ENCODE results near the gene SMIM8. TPM values are rescaled to one million over a fixed set of nuclear protein-coding genes. Genes with fewer than 3 reads are reported as not detected.

The SMIM8 gene
- total and polyA plus RNA-seq, 12 donors = 6.1 to 13.8 (median 10.5) TPM

DNA sequence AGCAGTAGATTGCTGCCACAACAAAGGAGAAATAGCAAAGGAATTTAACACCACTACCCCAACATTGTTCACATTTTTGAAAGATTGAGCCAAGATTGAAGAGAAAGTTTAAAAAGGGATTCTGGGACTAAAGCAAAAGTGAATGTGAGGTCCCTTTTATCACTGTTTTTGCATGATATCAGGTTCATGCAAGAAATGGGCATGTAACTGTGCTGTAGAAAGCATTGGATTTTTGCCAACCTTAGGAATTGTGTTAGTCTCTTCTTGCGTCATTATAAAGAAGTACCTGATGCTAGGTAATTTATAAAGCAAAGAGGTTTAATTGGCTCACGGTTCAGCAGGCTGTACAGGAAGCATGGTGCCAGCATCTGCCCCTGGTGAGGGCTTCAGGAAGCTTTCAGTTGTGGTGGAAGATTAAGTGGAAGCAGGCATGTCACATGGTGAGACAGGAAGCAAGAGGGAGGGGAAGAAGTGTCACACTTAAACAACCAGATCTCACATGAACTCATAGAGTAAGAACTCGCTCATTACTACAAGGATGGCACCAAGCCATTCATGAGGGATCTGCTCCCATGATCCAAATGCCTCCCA, 11.3 kb downstream of the SMIM8 start:
- TF ChIP-seq, protein P1, sequence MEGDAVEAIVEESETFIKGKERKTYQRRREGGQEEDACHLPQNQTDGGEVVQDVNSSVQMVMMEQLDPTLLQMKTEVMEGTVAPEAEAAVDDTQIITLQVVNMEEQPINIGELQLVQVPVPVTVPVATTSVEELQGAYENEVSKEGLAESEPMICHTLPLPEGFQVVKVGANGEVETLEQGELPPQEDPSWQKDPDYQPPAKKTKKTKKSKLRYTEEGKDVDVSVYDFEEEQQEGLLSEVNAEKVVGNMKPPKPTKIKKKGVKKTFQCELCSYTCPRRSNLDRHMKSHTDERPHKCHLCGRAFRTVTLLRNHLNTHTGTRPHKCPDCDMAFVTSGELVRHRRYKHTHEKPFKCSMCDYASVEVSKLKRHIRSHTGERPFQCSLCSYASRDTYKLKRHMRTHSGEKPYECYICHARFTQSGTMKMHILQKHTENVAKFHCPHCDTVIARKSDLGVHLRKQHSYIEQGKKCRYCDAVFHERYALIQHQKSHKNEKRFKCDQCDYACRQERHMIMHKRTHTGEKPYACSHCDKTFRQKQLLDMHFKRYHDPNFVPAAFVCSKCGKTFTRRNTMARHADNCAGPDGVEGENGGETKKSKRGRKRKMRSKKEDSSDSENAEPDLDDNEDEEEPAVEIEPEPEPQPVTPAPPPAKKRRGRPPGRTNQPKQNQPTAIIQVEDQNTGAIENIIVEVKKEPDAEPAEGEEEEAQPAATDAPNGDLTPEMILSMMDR (IDR thresholded peaks at IDR 0.05) = no peak
- H3K9me3 ChIP-seq = no peaks in the 10 kb centered on the region
- H3K4me1 ChIP-seq = peaks cover 3 to 39% (median 26%) of the 10 kb centered on the region in 9 donors
- DNase-seq = peak in 1 of 2 donors; percentile 42
- H3K36me3 ChIP-seq = no peaks in the 10 kb centered on the region
- peak overlapping the region in 6 of 10 donors; percentile 26 to 69 (median 52) for H3K27ac ChIP-seq
- H3K27me3 ChIP-seq = no peaks in the 10 kb centered on the region
- 29 to 31% methylated on average over 3 of the region's 3 CpGs for WGBS, 2 donors
- peak in 7 of 8 donors; percentile 62 to 83 (median 77) for ATAC-seq
- intact Hi-C loops (cut with DNase I) = loop anchor here in 1 of 10 donors (10.0 kb wide), 1 partner anchor 179 kb away; the partner anchor contains the start of gene ZNF292
- peak overlapping the region in 2 of 10 donors; percentile 2 to 5 for H3K4me3 ChIP-seq

DNA sequence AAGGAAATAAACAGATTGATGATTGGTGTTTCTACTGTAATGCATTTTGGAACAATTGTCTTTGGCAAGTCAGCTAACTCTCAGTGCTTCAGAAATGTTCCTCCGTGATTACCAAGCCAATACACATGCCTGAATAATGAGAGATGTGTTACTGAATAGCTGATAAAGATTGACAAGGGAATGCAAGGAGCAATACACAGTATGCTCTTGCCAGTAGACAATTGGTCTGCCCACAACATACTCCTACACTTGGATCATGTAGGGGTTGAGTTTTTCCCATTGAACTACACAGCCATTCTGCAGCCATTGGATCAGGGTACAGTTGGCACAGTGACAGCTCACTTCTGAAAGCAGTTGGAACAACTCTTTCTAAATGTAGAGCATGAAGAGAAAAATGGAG, 12.3 kb downstream of the SMIM8 start:
- intact Hi-C loops (cut with DNase I) = loop anchor here in 1 of 10 donors (10.0 kb wide), 1 partner anchor 180 kb away; the partner anchor contains the start of gene ZNF292
- DNase-seq = no peak
- Histone ChIP-seq H3K9me3 (no peaks in the 10 kb centered on the region), H3K27me3 (no peaks in the 10 kb centered on the region), H3K4me1 (peaks cover 3 to 39% (median 26%) of the 10 kb centered on the region in 9 donors), H3K27ac (peak overlapping the region in 5 of 10 donors; percentile 26 to 69 (median 66)), H3K4me3 (peak overlapping the region in 1 of 10 donors; percentile 5), H3K36me3 (peaks cover 0 to 2% (median 0%) of the 10 kb centered on the region in 9 donors)
- TF ChIP-seq, protein P1 (IDR thresholded peaks at IDR 0.05) = no peak
- WGBS, 2 donors = 33 to 47% methylated on average over 1 of the region's 1 CpG
- ATAC-seq = peak; percentile 49 to 88 (median 82)

DNA sequence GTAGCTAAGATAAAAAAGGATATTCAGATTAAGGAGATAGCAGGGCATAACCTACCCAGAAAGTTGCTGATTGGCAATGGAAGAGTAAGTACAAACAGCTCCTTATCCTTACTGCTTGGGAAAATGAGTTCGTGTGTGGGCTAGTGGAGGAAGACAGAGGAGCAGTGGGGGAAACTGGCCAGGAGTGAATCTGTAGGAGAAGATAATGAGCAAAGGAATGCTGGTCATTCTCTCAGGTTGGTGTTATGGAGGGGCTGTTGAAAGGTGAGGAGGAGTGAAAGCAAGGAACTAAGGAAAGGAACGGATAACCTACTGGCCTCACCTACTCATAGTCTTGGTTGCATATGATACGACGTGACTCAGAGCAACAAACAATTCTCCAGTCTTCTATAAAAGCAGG, 14.0 kb downstream of the SMIM8 start:
- DNase-seq (no peak), ATAC-seq (no peak)
- H3K4me3 ChIP-seq = no peak overlapping the region
- H3K9me3 ChIP-seq = no peaks in the 10 kb centered on the region
- no peak overlapping the region for H3K27ac ChIP-seq
- H3K27me3 ChIP-seq = no peaks in the 10 kb centered on the region
- H3K36me3 ChIP-seq = peaks cover 0 to 10% (median 0%) of the 10 kb centered on the region in 9 donors
- TF ChIP-seq, protein P1 (IDR thresholded peaks at IDR 0.05) = no peak
- intact Hi-C loops (cut with DNase I) = loop anchor here in 1 of 10 donors (10.0 kb wide), 1 partner anchor 182 kb away; the partner anchor contains the start of gene ZNF292
- H3K4me1 ChIP-seq = peaks cover 3 to 39% (median 28%) of the 10 kb centered on the region in 9 donors
- 69 to 75% methylated on average over 4 of the region's 4 CpGs for WGBS, 2 donors

DNA sequence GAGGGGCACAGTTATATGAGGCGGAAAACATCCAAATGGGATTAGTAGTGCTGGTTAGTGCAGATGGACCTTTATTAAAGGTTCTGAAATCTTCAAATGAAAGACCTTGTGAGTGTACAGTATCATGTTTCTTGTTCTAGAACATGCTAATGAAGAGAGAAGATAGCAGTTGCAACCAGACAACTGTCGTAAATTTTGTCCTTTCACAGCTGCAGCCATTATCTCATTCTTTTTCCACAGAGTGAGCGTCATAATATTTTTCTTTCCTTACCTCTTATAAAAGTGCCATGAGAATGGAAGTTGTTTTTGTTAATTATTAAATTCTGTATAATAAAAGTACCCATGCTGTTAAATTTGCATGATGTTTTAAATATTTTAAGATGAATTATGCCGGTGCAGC, 17.8 kb downstream of the SMIM8 start:
- Histone ChIP-seq H3K36me3 (peaks cover 0 to 22% (median 0%) of the 10 kb centered on the region in 9 donors), H3K27ac (no peak overlapping the region), H3K27me3 (no peaks in the 10 kb centered on the region), H3K4me3 (no peak overlapping the region), H3K9me3 (no peaks in the 10 kb centered on the region), H3K4me1 (peaks cover 0 to 12% (median 0%) of the 10 kb centered on the region in 9 donors)
- WGBS, 2 donors = 83 to 85% methylated on average over 4 of the region's 4 CpGs
- TF ChIP-seq, protein P1 (IDR thresholded peaks at IDR 0.05) = no peak
- ATAC-seq = no peak
- intact Hi-C loops (cut with DNase I) = no loop called here
- DNase-seq = no peak

All from heart right ventricle (tissue), 16 donors.